ENCODE results near the gene ARID1B. TPM values are rescaled to one million over a fixed set of nuclear protein-coding genes. Genes with fewer than 3 reads are reported as not detected.

ARID1B gene
- total RNA-seq, 1 donor from 2014 or later = 62.1 TPM

DNA sequence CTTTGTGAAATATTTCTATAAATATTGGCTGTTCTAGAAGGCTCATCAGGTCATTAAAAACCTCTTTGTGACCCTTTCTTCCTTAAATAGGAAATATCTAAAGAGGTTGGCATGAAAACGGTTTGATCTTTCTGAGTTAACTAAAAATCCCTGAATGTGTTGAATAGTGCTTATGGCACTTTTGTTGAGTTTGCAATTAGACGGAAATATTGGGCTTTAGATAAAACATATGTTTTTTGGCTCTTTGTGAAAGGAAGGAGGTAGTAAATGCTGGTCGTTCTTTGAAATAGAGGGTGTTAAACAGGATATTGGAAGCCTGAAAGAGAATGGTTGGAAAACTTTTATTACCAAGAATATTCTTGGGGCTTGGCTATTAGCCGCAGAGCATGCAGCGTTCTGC is 163.0 kb downstream of the ARID1B start:
- Histone ChIP-seq H3F3A (ENCODE audit: low read depth) (peaks cover 13% of the 10 kb centered on the region), H3K79me2 (ENCODE audit: low read depth) (peaks cover 98% of the 10 kb centered on the region), H4K20me1 (ENCODE audit: low read depth) (peaks cover 69% of the 10 kb centered on the region)

DNA sequence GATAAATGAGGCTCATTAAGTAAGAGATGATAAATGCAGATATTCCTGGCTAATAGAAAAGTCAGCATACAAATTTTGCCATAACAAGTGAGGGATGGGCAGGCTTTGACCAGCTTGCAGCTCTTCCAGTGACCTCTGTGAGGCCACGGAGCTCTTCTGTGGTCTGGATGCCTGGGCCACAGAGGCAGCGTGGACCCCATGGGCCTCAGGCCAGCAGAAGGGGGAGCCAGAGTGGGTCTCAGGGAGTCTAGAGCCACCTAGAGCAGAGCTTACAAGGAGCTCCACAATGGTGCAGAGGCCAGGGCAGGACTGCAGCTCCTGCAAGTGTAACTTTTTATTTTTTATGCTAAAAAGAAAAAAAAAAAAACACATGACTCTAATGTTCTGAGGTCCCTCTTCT is 165.1 kb downstream of the ARID1B start:
- Histone ChIP-seq H3F3A (ENCODE audit: low read depth) (peaks cover 13% of the 10 kb centered on the region), H3K9ac (no peak overlapping the region), H3K79me2 (ENCODE audit: low read depth) (peaks cover 98% of the 10 kb centered on the region), H3K4me1 (peaks cover 25% of the 10 kb centered on the region), H3K9me3 (ENCODE audit: low read depth) (no peaks in the 10 kb centered on the region), H3K4me2 (no peak overlapping the region), H3K4me3 (no peak overlapping the region), H3K27me3 (no peaks in the 10 kb centered on the region), H3K27ac (no peak overlapping the region), H2AFZ (replicated peaks) (no peak overlapping the region), H3K36me3 (no peaks in the 10 kb centered on the region), H4K20me1 (ENCODE audit: low read depth) (peaks cover 75% of the 10 kb centered on the region)
- peak; percentile 34 for DNase-seq (ENCODE audit: low spot score)
- TF ChIP-seq EZH2phosphoT487 (IDR thresholded peaks at IDR 0.05) (no peak), EZH2 (IDR thresholded peaks at IDR 0.05) (no peak)
- TF ChIP-seq, protein P1, sequence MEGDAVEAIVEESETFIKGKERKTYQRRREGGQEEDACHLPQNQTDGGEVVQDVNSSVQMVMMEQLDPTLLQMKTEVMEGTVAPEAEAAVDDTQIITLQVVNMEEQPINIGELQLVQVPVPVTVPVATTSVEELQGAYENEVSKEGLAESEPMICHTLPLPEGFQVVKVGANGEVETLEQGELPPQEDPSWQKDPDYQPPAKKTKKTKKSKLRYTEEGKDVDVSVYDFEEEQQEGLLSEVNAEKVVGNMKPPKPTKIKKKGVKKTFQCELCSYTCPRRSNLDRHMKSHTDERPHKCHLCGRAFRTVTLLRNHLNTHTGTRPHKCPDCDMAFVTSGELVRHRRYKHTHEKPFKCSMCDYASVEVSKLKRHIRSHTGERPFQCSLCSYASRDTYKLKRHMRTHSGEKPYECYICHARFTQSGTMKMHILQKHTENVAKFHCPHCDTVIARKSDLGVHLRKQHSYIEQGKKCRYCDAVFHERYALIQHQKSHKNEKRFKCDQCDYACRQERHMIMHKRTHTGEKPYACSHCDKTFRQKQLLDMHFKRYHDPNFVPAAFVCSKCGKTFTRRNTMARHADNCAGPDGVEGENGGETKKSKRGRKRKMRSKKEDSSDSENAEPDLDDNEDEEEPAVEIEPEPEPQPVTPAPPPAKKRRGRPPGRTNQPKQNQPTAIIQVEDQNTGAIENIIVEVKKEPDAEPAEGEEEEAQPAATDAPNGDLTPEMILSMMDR (IDR thresholded peaks at IDR 0.05) = no peak
- Mint-ChIP-seq H3K27ac (no peak overlapping the region), H3K9me3 (no peaks in the 10 kb centered on the region), H3K4me1 (peaks cover 52% of the 10 kb centered on the region), H3K36me3 (no peaks in the 10 kb centered on the region), H3K27me3 (ENCODE audit: insufficient read depth, low read depth) (peaks cover 6% of the 10 kb centered on the region), H3K4me3 (no peak overlapping the region)

More for the DNA sequence above, 163.0 kb downstream of the ARID1B start:
- Histone ChIP-seq H3K27ac (no peak overlapping the region), H3K4me1 (peaks cover 25% of the 10 kb centered on the region), H3K4me3 (no peak overlapping the region), H2AFZ (replicated peaks) (no peak overlapping the region), H3K9me3 (ENCODE audit: low read depth) (no peaks in the 10 kb centered on the region), H3K36me3 (no peaks in the 10 kb centered on the region), H3K4me2 (no peak overlapping the region), H3K27me3 (no peaks in the 10 kb centered on the region), H3K9ac (no peak overlapping the region)
- TF ChIP-seq, protein P1 (IDR thresholded peaks at IDR 0.05) = no peak
- no peak for TF ChIP-seq EZH2 (IDR thresholded peaks at IDR 0.05)
- TF ChIP-seq EZH2phosphoT487 (IDR thresholded peaks at IDR 0.05) = no peak
- Mint-ChIP-seq H3K27ac (peak overlapping the region; percentile 18), H3K27me3 (ENCODE audit: insufficient read depth, low read depth) (no peaks in the 10 kb centered on the region), H3K4me3 (no peak overlapping the region), H3K4me1 (peaks cover 35% of the 10 kb centered on the region), H3K9me3 (no peaks in the 10 kb centered on the region), H3K36me3 (peaks cover 11% of the 10 kb centered on the region)
- DNase-seq (ENCODE audit: low spot score) = no peak

DNA sequence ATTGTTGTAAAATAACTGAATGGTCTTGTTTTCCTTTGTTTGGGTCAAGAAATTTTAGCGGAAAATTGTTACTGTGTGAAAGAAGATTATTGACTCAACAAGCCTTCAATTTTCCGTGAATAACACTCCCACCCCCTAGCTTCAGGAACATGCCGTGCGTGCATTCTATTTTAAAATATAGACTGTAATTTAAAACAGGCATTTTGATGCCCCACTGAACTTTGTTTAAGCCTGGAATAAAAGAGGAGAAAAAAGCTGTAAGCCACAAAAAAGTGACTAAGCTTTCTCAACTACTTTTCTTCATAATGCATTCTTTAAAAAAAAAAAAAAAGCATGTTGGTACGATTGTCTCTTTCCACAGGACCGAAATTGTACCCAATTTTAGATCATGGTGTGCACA is 166.0 kb downstream of the ARID1B start:
- Histone ChIP-seq H3K79me2 (ENCODE audit: low read depth) (peaks cover 98% of the 10 kb centered on the region), H3K27ac (no peak overlapping the region), H3K4me1 (peaks cover 25% of the 10 kb centered on the region), H3K4me2 (no peak overlapping the region), H3K36me3 (no peaks in the 10 kb centered on the region), H3K4me3 (no peak overlapping the region), H3K9me3 (ENCODE audit: low read depth) (no peaks in the 10 kb centered on the region), H4K20me1 (ENCODE audit: low read depth) (peaks cover 75% of the 10 kb centered on the region), H2AFZ (replicated peaks) (no peak overlapping the region), H3K9ac (no peak overlapping the region), H3K27me3 (no peaks in the 10 kb centered on the region), H3F3A (ENCODE audit: low read depth) (peaks cover 13% of the 10 kb centered on the region)
- TF ChIP-seq, protein P1 (IDR thresholded peaks at IDR 0.05) = no peak
- TF ChIP-seq EZH2phosphoT487 (IDR thresholded peaks at IDR 0.05) (no peak), EZH2 (IDR thresholded peaks at IDR 0.05) (no peak)
- Mint-ChIP-seq H3K27ac (peak overlapping the region; percentile 14), H3K4me1 (peaks cover 53% of the 10 kb centered on the region), H3K27me3 (ENCODE audit: insufficient read depth, low read depth) (peaks cover 6% of the 10 kb centered on the region), H3K9me3 (no peaks in the 10 kb centered on the region), H3K4me3 (no peak overlapping the region), H3K36me3 (no peaks in the 10 kb centered on the region)
- DNase-seq (ENCODE audit: low spot score) = no peak

All from neural progenitor cell (in vitro differentiated cells).